T-helper 17 cell (primary cell): ENCODE measurements around the gene DNAJC7. TPM values are rescaled to one million over a fixed set of nuclear protein-coding genes. Genes with fewer than 3 reads are reported as not detected.

ENCODE experiments used
- ATAC-seq: fragments of 150-1000 bp; cut with Tn5 transposase; 2 replicates; pipeline ENCODE4 v1.10.0; 2021; ENCODE audit warnings: mild to moderate bottlenecking, moderate library complexity
- DNase-seq, 3 donors: peaks; one replicate each; pipeline versions ENCODE4 v3.0.0 to v3.0.0-alpha.2; 2020 to 2021
- H3K9me3 ChIP-seq: one replicate; pipeline ENCODE4 v1.7.0; 2013; ENCODE audit warnings: low read length, mild to moderate bottlenecking; ENCODE audit not compliant: control insufficient read depth, poor library complexity, severe bottlenecking
- H3K27ac Mint-ChIP-seq: one replicate; pipeline ENCODE4 v1.8.0; 2022; ENCODE audit warnings: mild to moderate bottlenecking, moderate library complexity, mixed read lengths
- H3K27me3 Mint-ChIP-seq: one replicate; pipeline ENCODE4 v1.8.0; 2022; ENCODE audit warnings: mixed read lengths
- H3K36me3 Mint-ChIP-seq: one replicate; pipeline ENCODE4 v1.8.0; 2022; ENCODE audit warnings: low read depth, mixed read lengths
- H3K4me1 Mint-ChIP-seq: one replicate; pipeline ENCODE4 v1.8.0; 2022; ENCODE audit warnings: mild to moderate bottlenecking, mixed read lengths
- H3K4me3 Mint-ChIP-seq: one replicate; pipeline ENCODE4 v1.8.0; 2022; ENCODE audit warnings: mild to moderate bottlenecking, moderate library complexity, mixed read lengths
- total RNA-seq, 4 donors: library from RNA in 2 of 4; stranded (reverse) in 2 of 4; gene quantifications; one replicate each; pipeline ENCODE4 v1.2.3 and lab custom pipeline; 2022 to 2026

Gene DNAJC7
- total RNA-seq, 2 donors from 2014 or later: 113 to 124 TPM

DNA sequence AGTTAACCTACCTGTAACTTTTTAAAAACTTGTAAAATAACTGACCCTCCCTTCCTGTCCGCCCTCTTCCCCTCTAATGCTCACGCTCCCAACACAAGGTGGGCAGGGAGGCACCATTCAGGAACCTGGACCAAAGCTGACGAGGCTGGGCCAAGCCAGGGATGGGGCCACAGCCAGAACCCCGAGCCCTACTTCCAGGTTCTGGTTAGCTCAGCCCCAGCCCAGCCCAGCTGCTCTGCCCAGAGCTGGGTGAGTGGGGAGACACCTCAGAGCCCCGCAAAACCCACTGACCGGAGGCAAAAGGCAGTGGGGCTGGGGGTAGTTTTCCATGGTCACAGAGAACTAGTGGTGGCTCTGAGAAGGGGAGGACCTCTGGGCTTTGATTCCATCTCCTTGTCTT lies 43.2 kb downstream of the DNAJC7 start:
- peak overlapping the region; percentile 47 for H3K27ac Mint-ChIP-seq

DNA sequence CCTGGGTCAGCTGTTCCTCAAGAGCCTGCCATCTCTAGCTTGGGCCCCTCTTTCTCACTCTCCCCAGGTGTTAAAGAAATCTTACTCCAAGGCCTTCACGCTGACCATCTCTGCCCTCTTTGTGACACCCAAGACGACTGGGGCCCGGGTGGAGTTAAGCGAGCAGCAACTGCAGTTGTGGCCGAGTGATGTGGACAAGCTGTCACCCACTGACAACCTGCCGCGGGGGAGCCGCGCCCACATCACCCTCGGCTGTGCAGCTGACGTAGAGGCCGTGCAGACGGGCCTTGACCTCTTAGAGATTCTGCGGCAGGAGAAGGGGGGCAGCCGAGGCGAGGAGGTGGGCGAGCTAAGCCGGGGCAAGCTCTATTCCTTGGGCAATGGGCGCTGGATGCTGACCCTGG lies 43.8 kb downstream of the DNAJC7 start:
- peaks cover 17% of the 10 kb centered on the region for H3K4me1 Mint-ChIP-seq
- H3K36me3 Mint-ChIP-seq: peaks cover 6% of the 10 kb centered on the region
- no peak overlapping the region for H3K27ac Mint-ChIP-seq
- DNase-seq (no peak), ATAC-seq (no peak)
- H3K9me3 ChIP-seq: no peaks in the 10 kb centered on the region
- H3K27me3 Mint-ChIP-seq: no peaks in the 10 kb centered on the region
- H3K4me3 Mint-ChIP-seq: peak overlapping the region; percentile 12

More for the DNA sequence above, 43.2 kb downstream of the DNAJC7 start:
- H3K36me3 Mint-ChIP-seq: peaks cover 6% of the 10 kb centered on the region
- no peak for DNase-seq
- H3K4me1 Mint-ChIP-seq: peaks cover 15% of the 10 kb centered on the region
- ATAC-seq: no peak
- no peak overlapping the region for H3K4me3 Mint-ChIP-seq
- no peaks in the 10 kb centered on the region for H3K9me3 ChIP-seq
- no peaks in the 10 kb centered on the region for H3K27me3 Mint-ChIP-seq

- Mint-ChIP-seq H3K36me3 (peaks cover 2% of the 10 kb centered on the region), H3K4me1 (peaks cover 19% of the 10 kb centered on the region), H3K27me3 (no peaks in the 10 kb centered on the region), H3K4me3 (no peak overlapping the region), H3K27ac (peak overlapping the region; percentile 14)
- H3K9me3 ChIP-seq: no peaks in the 10 kb centered on the region
- ATAC-seq (no peak), DNase-seq (no peak)
Observed at GRCh38 chr17:41972571-41973407, 44.5 kb downstream of the DNAJC7 start.

- Mint-ChIP-seq H3K27me3 (no peaks in the 10 kb centered on the region), H3K4me3 (no peak overlapping the region), H3K4me1 (peaks cover 20% of the 10 kb centered on the region), H3K36me3 (no peaks in the 10 kb centered on the region), H3K27ac (peak overlapping the region; percentile 47)
- H3K9me3 ChIP-seq: no peaks in the 10 kb centered on the region
- ATAC-seq (no peak), DNase-seq (no peak)
Observed at GRCh38 chr17:41971721-41972523, 45.3 kb downstream of the DNAJC7 start.

DNA sequence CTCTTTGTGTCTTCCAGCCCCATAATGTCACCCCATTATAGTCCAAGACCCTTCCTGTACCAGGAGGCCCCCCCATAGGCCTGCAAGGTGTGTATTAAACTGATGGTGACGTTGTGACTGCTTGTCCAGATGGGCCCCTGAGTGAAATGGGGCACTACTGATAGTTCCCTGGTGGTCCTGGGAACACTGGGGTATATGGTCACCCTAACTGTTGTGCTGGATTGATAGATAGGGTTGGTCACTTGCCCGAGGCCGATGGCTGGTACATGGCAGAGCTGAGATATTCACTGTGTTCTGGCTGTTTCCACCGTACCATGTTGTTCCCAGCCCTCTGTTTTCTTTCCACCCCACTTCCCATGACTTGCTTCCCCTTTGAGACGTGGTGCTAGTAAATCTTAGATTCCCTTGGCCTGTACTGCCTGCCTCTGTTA lies 46.3 kb downstream of the DNAJC7 start:
- H3K27ac Mint-ChIP-seq: peak overlapping the region; percentile 47
- H3K27me3 Mint-ChIP-seq: no peaks in the 10 kb centered on the region
- H3K36me3 Mint-ChIP-seq: no peaks in the 10 kb centered on the region
- ATAC-seq: no peak
- no peak for DNase-seq
- H3K4me3 Mint-ChIP-seq: no peak overlapping the region
- H3K9me3 ChIP-seq: no peaks in the 10 kb centered on the region
- H3K4me1 Mint-ChIP-seq: peaks cover 20% of the 10 kb centered on the region

- peak overlapping the region; percentile 1 for H3K27ac Mint-ChIP-seq
- H3K27me3 Mint-ChIP-seq: no peaks in the 10 kb centered on the region
- H3K4me1 Mint-ChIP-seq: peaks cover 30% of the 10 kb centered on the region
- no peak overlapping the region for H3K4me3 Mint-ChIP-seq
- ATAC-seq (no peak), DNase-seq (no peak)
- no peaks in the 10 kb centered on the region for H3K9me3 ChIP-seq
- no peaks in the 10 kb centered on the region for H3K36me3 Mint-ChIP-seq
Observed at GRCh38 chr17:41968676-41969075, 48.6 kb downstream of the DNAJC7 start.

DNA sequence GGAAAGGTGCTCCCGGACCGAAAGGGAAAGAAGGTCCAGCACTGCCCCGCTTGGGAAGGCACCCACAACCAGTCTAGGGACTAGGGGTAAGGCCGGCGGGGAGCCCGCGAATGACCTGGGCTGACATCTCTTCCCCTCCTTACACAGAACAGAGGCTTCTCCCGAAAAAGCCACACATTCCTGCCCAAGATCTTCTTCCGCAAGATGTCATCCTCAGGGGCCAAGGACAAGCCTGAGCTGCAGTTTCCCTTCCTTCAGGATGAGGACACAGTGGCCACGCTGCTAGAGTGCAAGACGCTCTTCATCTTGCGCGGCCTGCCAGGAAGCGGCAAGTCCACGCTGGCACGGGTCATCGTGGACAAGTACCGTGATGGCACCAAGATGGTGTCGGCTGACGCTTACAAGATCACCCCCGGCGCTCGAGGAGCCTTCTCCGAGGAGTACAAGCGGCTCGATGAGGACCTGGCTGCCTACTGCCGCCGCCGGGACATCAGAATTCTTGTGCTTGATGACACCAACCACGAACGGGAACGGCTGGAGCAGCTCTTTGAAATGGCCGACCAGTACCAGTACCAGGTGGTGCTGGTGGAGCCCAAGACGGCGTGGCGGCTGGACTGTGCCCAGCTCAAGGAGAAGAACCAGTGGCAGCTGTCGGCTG lies 49.2 kb downstream of the DNAJC7 start:
- no peaks in the 10 kb centered on the region for H3K9me3 ChIP-seq
- Mint-ChIP-seq H3K27ac (peak overlapping the region; percentile 87), H3K4me1 (peaks cover 25% of the 10 kb centered on the region), H3K27me3 (no peaks in the 10 kb centered on the region), H3K36me3 (no peaks in the 10 kb centered on the region), H3K4me3 (peak overlapping the region; percentile 78)
- DNase-seq: no peak
- no peak for ATAC-seq

DNA sequence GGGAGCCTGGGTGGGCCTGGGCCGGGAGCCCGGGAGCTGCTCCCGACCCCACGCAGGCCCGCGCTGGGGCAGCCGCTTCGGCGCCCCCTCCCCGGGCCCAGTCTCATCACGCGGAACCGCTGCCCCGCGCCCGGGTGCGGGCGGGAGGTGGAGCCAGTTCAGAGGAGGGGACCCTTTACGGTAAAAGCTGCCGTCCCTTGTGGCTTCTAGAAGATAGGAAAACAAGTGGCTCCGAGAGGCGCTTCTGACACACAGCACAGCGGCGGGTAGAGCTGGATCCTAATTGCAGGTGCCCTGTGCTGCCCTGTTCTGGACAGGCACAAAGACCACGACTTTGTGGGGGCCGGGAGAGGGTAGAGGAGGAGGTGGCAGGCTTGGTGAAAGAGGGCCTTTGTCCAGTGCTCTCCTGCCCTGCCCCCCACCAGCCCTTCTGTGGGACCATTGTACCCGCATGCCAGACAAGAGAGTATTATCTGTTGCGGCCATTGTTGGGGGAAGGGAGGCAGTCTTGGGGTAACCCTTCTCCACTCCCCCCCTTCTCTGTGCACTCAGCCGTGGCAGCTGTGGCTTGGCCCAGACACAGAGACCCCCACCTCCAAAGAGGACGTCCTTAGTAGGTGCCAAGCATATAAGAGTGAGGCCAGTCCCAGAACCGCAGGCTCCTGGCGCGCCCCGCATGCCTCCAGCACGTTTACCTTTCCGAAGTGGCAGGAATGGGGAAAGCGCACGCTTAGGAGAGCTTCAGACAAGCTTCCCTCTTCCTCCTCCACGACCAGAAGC lies 49.9 kb downstream of the DNAJC7 start:
- Mint-ChIP-seq H3K27me3 (no peaks in the 10 kb centered on the region), H3K4me1 (peaks cover 22% of the 10 kb centered on the region)
- no peak for ATAC-seq

DNA sequence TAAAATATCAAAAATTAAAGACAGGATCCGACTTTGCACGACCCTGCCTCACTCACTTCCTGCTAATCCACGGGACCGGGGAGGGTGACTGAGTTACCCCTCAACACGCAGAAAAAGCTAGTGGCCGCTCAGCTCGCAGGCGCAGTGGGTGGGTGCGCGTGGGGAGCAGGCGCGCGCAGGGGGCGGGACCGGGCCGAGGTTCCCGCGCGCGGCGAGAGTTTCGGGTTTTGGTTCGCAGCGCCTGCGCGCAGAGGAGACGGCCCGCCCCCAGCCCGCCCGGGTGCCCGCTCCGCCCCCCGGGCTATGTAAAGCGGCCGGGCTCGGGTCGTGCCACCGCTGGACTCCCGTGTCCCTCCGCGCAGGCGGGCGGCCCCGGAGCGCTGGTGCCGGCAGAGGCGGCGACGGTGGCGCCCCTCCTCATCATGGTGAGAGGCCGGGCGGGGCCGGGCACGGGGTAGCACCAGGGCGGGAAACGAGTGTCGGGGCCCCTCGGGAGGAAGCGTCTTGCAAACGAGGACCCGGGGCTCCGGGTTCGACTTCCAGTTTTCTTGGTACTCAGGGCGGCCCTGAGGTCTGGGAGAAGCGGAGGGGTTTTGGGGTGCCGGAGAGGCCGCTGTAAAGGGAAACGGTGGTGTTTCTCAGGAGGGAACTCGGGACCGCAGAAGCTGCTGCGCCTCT lies 50.6 kb downstream of the DNAJC7 start, which contains the start of gene CNP:
Gene CNP, plus strand, starts transcription at position 333 of the 678 bp plus-strand sequence. Its CDS starts 90 bp downstream, at position 423.
- no peaks in the 10 kb centered on the region for H3K27me3 Mint-ChIP-seq
- no peaks in the 10 kb centered on the region for H3K36me3 Mint-ChIP-seq
- no peaks in the 10 kb centered on the region for H3K9me3 ChIP-seq
- peaks cover 21% of the 10 kb centered on the region for H3K4me1 Mint-ChIP-seq
- ATAC-seq (peak; percentile 87), DNase-seq (peak; percentile 79 to 92 (median 89))
- H3K4me3 Mint-ChIP-seq: peak within 1 kb of the TSS; percentile 93
- H3K27ac Mint-ChIP-seq: peak within 1 kb of the TSS; percentile 87

More for the DNA sequence above, 49.9 kb downstream of the DNAJC7 start:
- peak in 1 of 3 donors; percentile 26 for DNase-seq
- H3K36me3 Mint-ChIP-seq: no peaks in the 10 kb centered on the region
- H3K4me3 Mint-ChIP-seq: peak overlapping the region; percentile 93
- peak overlapping the region; percentile 87 for H3K27ac Mint-ChIP-seq
- no peaks in the 10 kb centered on the region for H3K9me3 ChIP-seq

- H3K27me3 Mint-ChIP-seq: no peaks in the 10 kb centered on the region
- peak overlapping the region; percentile 87 for H3K27ac Mint-ChIP-seq
- H3K9me3 ChIP-seq: no peaks in the 10 kb centered on the region
- H3K4me3 Mint-ChIP-seq: peak overlapping the region; percentile 93
- DNase-seq: peak; percentile 23 to 53 (median 40)
- ATAC-seq: peak; percentile 62
- H3K4me1 Mint-ChIP-seq: peaks cover 19% of the 10 kb centered on the region
- no peaks in the 10 kb centered on the region for H3K36me3 Mint-ChIP-seq
Observed at GRCh38 chr17:41965694-41966462, 51.4 kb downstream of the DNAJC7 start.

DNA sequence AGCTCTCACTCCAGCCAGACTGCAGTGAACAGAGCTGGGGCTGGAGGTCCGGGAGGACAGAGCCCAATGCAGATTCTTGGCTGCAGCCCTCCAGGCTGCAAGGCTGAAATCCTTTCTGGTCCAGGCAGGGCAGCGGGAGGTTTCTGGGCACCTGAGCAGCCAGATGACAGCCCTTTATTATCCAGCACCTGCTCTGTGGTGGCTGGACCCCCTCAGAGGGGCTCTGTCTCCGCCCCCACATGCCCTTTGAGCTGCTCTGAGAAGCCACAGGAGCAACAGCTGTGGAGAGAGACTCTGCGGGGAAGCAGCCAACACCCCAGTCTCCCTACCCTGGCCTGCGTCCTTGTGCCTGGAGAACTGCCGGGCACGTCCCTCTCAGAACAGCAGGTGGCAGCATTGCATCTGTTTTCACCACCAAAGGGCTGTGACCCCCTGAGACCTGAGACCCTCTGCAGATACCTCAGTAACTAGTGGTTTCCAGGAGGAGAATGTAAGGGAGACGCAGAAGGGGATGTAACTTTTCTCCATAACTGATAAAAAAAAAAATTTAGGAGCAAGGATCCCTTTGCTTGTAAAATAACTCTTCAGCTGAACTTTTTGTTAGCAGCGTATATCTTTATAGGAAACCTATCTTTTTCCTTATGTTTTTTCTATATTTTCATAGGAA lies 54.3 kb downstream of the DNAJC7 start:
- Mint-ChIP-seq H3K36me3 (no peaks in the 10 kb centered on the region), H3K27ac (no peak overlapping the region), H3K27me3 (no peaks in the 10 kb centered on the region), H3K4me3 (no peak overlapping the region), H3K4me1 (peaks cover 11% of the 10 kb centered on the region)
- ATAC-seq: peak; percentile 27
- no peaks in the 10 kb centered on the region for H3K9me3 ChIP-seq
- DNase-seq: peak; percentile 43 to 56 (median 48)
